ENCODE measurements around the gene KAT2A.

- TF ChIP-seq ZNF18 (tag by site-specific recombination; IDR thresholded peaks at IDR 0.05) (no peak), ZNF140 (tag by site-specific recombination; IDR thresholded peaks at IDR 0.05) (no peak), ZNF138 (tag by site-specific recombination; IDR thresholded peaks at IDR 0.05; ENCODE audit: borderline replicate concordance) (no peak), ZBTB8A (tag by site-specific recombination; IDR thresholded peaks at IDR 0.05) (no peak), SALL2 (tag by site-specific recombination; IDR thresholded peaks at IDR 0.05; ENCODE audit: borderline replicate concordance) (no peak), ZBTB1 (tag by site-specific recombination; IDR thresholded peaks at IDR 0.05) (no peak), ZNF558 (tag by site-specific recombination; IDR thresholded peaks at IDR 0.05) (no peak), ZNF792 (tag by site-specific recombination; IDR thresholded peaks at IDR 0.05) (no peak), ZNF670 (tag by site-specific recombination; IDR thresholded peaks at IDR 0.05; ENCODE audit: low read depth) (no peak), SETDB1 (IDR thresholded peaks at IDR 0.05; ENCODE audit: insufficient read length, low read length) (no peak), ZNF157 (tag by site-specific recombination; IDR thresholded peaks at IDR 0.05) (no peak), KLF16 (tag by site-specific recombination; IDR thresholded peaks at IDR 0.05) (no peak)
- TF ChIP-seq, protein P1, sequence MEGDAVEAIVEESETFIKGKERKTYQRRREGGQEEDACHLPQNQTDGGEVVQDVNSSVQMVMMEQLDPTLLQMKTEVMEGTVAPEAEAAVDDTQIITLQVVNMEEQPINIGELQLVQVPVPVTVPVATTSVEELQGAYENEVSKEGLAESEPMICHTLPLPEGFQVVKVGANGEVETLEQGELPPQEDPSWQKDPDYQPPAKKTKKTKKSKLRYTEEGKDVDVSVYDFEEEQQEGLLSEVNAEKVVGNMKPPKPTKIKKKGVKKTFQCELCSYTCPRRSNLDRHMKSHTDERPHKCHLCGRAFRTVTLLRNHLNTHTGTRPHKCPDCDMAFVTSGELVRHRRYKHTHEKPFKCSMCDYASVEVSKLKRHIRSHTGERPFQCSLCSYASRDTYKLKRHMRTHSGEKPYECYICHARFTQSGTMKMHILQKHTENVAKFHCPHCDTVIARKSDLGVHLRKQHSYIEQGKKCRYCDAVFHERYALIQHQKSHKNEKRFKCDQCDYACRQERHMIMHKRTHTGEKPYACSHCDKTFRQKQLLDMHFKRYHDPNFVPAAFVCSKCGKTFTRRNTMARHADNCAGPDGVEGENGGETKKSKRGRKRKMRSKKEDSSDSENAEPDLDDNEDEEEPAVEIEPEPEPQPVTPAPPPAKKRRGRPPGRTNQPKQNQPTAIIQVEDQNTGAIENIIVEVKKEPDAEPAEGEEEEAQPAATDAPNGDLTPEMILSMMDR (tag by site-specific recombination; IDR thresholded peaks at IDR 0.05), result no peak
- TF ChIP-seq, protein P2, sequence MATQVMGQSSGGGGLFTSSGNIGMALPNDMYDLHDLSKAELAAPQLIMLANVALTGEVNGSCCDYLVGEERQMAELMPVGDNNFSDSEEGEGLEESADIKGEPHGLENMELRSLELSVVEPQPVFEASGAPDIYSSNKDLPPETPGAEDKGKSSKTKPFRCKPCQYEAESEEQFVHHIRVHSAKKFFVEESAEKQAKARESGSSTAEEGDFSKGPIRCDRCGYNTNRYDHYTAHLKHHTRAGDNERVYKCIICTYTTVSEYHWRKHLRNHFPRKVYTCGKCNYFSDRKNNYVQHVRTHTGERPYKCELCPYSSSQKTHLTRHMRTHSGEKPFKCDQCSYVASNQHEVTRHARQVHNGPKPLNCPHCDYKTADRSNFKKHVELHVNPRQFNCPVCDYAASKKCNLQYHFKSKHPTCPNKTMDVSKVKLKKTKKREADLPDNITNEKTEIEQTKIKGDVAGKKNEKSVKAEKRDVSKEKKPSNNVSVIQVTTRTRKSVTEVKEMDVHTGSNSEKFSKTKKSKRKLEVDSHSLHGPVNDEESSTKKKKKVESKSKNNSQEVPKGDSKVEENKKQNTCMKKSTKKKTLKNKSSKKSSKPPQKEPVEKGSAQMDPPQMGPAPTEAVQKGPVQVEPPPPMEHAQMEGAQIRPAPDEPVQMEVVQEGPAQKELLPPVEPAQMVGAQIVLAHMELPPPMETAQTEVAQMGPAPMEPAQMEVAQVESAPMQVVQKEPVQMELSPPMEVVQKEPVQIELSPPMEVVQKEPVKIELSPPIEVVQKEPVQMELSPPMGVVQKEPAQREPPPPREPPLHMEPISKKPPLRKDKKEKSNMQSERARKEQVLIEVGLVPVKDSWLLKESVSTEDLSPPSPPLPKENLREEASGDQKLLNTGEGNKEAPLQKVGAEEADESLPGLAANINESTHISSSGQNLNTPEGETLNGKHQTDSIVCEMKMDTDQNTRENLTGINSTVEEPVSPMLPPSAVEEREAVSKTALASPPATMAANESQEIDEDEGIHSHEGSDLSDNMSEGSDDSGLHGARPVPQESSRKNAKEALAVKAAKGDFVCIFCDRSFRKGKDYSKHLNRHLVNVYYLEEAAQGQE (tag by site-specific recombination; IDR thresholded peaks at IDR 0.05), result no peak
Observed at GRCh38 chr17:42072323-42073187, 48.6 kb downstream of the KAT2A start.
